PC-3 (cell line): Measurements from ENCODE around the gene KLK13. TPM values are rescaled to one million over a fixed set of nuclear protein-coding genes. Genes with fewer than 3 reads are reported as not detected.
A peak's percentile ranks its signal among the peaks of the same experiment; 100 is the strongest.

Experiments
- ATAC-seq: fragments of 200-7000 bp; cut with Tn5 transposase; 2 replicates; pipeline ENCODE4 v1.9.1; 2020; ENCODE audit warnings: mild to moderate bottlenecking, moderate library complexity
- BruUV-seq: library from RNA; stranded (reverse); fragments of 400-500 nt; replicated peaks from 2 replicates; lab custom pipeline; 2021; lab: Mats Ljungman, UMichigan
- CTCF ChIA-PET: fragments of 300-600 bp; sonication (Branson Sonifier 250); formaldehyde crosslinking; loops from one replicate; lab custom pipeline; 2022; ENCODE audit warnings: antibody characterized with exemption; lab: Charles Lee
- POLR2A ChIA-PET: fragments of 300-600 bp; sonication (Branson Sonifier 250); formaldehyde crosslinking; loops from one replicate; lab custom pipeline; 2022; ENCODE audit warnings: antibody characterized with exemption; ENCODE audit not compliant: unreplicated experiment; lab: Charles Lee
- DNase-seq: peaks from one replicate; pipeline ENCODE4 v3.0.0-alpha.2; 2015
- H2AFZ ChIP-seq: fragments of 300-600 bp; sonication (generic); 2 replicates; pipeline ENCODE4 v1.6.0; 2016; ENCODE audit warnings: antibody characterized with exemption, low read length
- H3F3A ChIP-seq: fragments of 300-600 bp; sonication (generic); one replicate; pipeline ENCODE4 v1.6.0; 2017; ENCODE audit warnings: antibody characterized with exemption, low read length, control low read depth, mild to moderate bottlenecking; ENCODE audit not compliant: unreplicated experiment
- H3K27ac ChIP-seq: fragments of 300-600 bp; sonication (generic); 2 replicates; pipeline ENCODE4 v1.5.1; 2016; ENCODE audit warnings: mild to moderate bottlenecking, low read length
- H3K27me3 ChIP-seq: fragments of 300-600 bp; sonication (generic); 2 replicates; pipeline ENCODE4 v1.6.1; 2016; ENCODE audit warnings: low read length, mixed read lengths
- H3K36me3 ChIP-seq: fragments of 300-600 bp; sonication (generic); 2 replicates; pipeline ENCODE4 v1.6.1; 2016; ENCODE audit warnings: low read depth, mixed run types, low read length, mixed read lengths
- H3K4me1 ChIP-seq: fragments of 300-600 bp; sonication (generic); 2 replicates; pipeline ENCODE4 v1.5.1; 2016; ENCODE audit warnings: low read length; ENCODE audit not compliant: insufficient read depth
- H3K4me2 ChIP-seq: fragments of 300-600 bp; sonication (generic); 2 replicates; pipeline ENCODE4 v1.6.0; 2016; ENCODE audit warnings: low read length
- H3K4me3 ChIP-seq: fragments of 300-600 bp; sonication (generic); 2 replicates; pipeline ENCODE4 v1.5.1; 2016; ENCODE audit warnings: mild to moderate bottlenecking, low read length, mixed read lengths
- H3K79me2 ChIP-seq: fragments of 300-600 bp; sonication (generic); 2 replicates; pipeline ENCODE4 v1.6.1; 2017; ENCODE audit warnings: low read length, mixed read lengths
- H3K9ac ChIP-seq: fragments of 300-600 bp; sonication (generic); 2 replicates; pipeline ENCODE4 v1.6.0; 2016; ENCODE audit warnings: mild to moderate bottlenecking, low read length
- H3K9me2 ChIP-seq: fragments of 300-600 bp; sonication (generic); replicated peaks from 2 replicates; pipeline ENCODE4 v1.6.1; 2016; ENCODE audit warnings: mixed run types, low read length, mixed read lengths
- H3K9me3 ChIP-seq: fragments of 300-600 bp; sonication (generic); 2 replicates; pipeline ENCODE4 v1.6.1; 2016; ENCODE audit warnings: low read length, mixed read lengths
- H4K20me1 ChIP-seq: fragments of 300-600 bp; sonication (generic); 2 replicates; pipeline ENCODE4 v1.6.1; 2016; ENCODE audit warnings: low read length, mixed read lengths
- EZH2 ChIP-seq: fragments of 300-600 bp; sonication (generic); IDR thresholded peaks from one replicate; pipeline ENCODE4 v1.6.1; 2017; ENCODE audit warnings: antibody characterized with exemption, mild to moderate bottlenecking, low read length; ENCODE audit not compliant: unreplicated experiment
- EZH2phosphoT487 ChIP-seq: fragments of 300-600 bp; sonication (generic); IDR thresholded peaks from 2 replicates; pipeline ENCODE4 v1.6.1; 2018; ENCODE audit warnings: mild to moderate bottlenecking, antibody characterized with exemption, low read length, borderline replicate concordance
- intact Hi-C: fragments of 100-400 bp; cut with micrococcal nuclease; formaldehyde crosslinking; loops from 2 replicates; pipeline ENCODE4 v1.9.0; 2023
- total RNA-seq: library from RNA; depleted of rRNA; stranded (reverse); fragments of >200 nt; gene quantifications from 2 replicates; pipeline ENCODE4 v1.2.3, GENCODE V29; 2014
- TF ChIP-seq, protein P1 (sequence below): fragments of 300-600 bp; sonication (generic); conservative IDR thresholded peaks from 2 replicates; pipeline ENCODE4 v1.5.1; 2017; ENCODE audit warnings: antibody characterized with exemption, low read depth, mild to moderate bottlenecking, low read length

KLK13 gene
- total RNA-seq, 1 experiment from 2014 or later: not detected

DNA sequence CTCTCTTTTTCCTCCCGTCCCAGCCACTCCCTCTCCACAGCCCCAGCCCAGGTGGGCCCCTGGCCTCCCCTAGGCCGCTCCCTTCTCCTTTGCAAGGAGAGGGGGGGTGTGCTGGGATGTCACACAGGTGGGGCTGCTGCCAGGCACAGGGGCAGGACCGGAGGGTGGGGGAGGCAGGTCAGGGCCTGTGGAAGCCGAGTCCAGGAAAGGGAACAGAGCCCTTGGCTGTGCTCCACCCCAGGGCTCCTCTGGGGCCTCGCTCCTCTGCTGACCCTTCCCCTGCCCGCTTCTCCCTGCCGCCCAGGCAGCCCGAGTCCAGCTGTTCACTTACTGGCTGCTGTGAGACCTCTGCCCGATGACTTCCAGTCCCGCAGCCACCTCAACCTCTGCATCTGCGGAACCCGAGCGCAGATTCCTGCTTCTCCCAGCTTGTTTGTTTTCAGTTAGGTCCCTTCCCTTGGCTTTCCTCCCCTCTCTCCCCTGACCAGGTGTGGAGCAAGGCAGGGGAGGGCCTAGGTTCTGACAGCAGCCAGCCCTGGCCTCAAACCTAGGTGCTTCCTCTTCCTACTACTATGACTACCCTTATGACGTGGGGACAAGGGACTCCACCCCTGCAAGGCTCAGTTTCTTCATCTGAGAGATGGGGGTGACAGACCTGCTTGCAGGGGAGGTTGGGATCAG is 37.6 kb downstream of the KLK13 start:
- CTCF ChIA-PET: no interaction called here
- no peak for TF ChIP-seq EZH2
- TF ChIP-seq, protein P1, sequence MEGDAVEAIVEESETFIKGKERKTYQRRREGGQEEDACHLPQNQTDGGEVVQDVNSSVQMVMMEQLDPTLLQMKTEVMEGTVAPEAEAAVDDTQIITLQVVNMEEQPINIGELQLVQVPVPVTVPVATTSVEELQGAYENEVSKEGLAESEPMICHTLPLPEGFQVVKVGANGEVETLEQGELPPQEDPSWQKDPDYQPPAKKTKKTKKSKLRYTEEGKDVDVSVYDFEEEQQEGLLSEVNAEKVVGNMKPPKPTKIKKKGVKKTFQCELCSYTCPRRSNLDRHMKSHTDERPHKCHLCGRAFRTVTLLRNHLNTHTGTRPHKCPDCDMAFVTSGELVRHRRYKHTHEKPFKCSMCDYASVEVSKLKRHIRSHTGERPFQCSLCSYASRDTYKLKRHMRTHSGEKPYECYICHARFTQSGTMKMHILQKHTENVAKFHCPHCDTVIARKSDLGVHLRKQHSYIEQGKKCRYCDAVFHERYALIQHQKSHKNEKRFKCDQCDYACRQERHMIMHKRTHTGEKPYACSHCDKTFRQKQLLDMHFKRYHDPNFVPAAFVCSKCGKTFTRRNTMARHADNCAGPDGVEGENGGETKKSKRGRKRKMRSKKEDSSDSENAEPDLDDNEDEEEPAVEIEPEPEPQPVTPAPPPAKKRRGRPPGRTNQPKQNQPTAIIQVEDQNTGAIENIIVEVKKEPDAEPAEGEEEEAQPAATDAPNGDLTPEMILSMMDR: no peak
- no peak for TF ChIP-seq EZH2phosphoT487
- ATAC-seq (no peak), DNase-seq (no peak)
- H2AFZ ChIP-seq: no peak overlapping the region
- H3F3A ChIP-seq: no peaks in the 10 kb centered on the region
- no peaks in the 10 kb centered on the region for H3K4me1 ChIP-seq
- H3K27me3 ChIP-seq: peaks cover 3% of the 10 kb centered on the region; the same call in 1 of the 2 replicates
- H3K36me3 ChIP-seq: no peaks in the 10 kb centered on the region
- no peak overlapping the region for H3K4me2 ChIP-seq
- no peaks in the 10 kb centered on the region for H3K79me2 ChIP-seq
- no peak overlapping the region for H3K27ac ChIP-seq
- POLR2A ChIA-PET: no interaction called here
- no TSS peak for BruUV-seq
- no peaks in the 10 kb centered on the region for H3K9me3 ChIP-seq
- H3K9ac ChIP-seq: no peak overlapping the region
- no peaks in the 10 kb centered on the region for H3K9me2 ChIP-seq
- no peak overlapping the region for H3K4me3 ChIP-seq
- intact Hi-C loops: no loop called here
- no peaks in the 10 kb centered on the region for H4K20me1 ChIP-seq

DNA sequence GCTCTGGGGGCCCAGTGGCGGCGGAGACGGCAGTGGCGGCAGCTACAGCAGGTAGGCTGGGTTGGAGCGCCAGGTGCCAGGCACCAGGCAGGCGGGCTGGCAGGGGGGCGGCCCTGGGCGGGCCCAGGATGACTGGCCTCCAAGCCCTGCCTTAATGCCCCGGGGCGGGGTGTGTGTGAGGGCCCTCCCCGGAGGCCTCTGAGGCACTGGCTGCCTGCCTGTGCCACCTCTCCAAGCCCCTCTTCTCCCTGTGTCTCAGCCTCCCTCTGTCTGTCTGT is 38.4 kb downstream of the KLK13 start, which contains the start of gene KLK11:
TSS of gene KLK11 (minus strand) at position 63 of the 278 bp plus-strand sequence. CDS start 985 bp downstream, outside the sequence.
- TF ChIP-seq, protein P1: no peak
- TF ChIP-seq EZH2phosphoT487: no peak
- TF ChIP-seq EZH2: no peak
- Histone ChIP-seq H3K4me2 (no peak within 1 kb of the TSS), H2AFZ (no peak within 1 kb of the TSS), H3K9ac (no peak within 1 kb of the TSS), H3K27me3 (peaks cover 3% of the 10 kb centered on the region; the same call in 1 of the 2 replicates), H3K79me2 (no peaks in the 10 kb centered on the region), H3K4me1 (peaks cover under 1% of the 10 kb centered on the region), H4K20me1 (no peaks in the 10 kb centered on the region), H3K9me3 (no peaks in the 10 kb centered on the region), H3K9me2 (no peaks in the 10 kb centered on the region), H3K27ac (no peak within 1 kb of the TSS), H3K4me3 (no peak within 1 kb of the TSS), H3F3A (no peaks in the 10 kb centered on the region), H3K36me3 (no peaks in the 10 kb centered on the region)
- DNase-seq: peak; percentile 32
- intact Hi-C loops: no loop called here
- ChIA-PET POLR2A (no interaction called here), CTCF (no interaction called here)
- peak; percentile 33; the same call in 1 of the 2 replicates for ATAC-seq
- BruUV-seq: no TSS peak

DNA sequence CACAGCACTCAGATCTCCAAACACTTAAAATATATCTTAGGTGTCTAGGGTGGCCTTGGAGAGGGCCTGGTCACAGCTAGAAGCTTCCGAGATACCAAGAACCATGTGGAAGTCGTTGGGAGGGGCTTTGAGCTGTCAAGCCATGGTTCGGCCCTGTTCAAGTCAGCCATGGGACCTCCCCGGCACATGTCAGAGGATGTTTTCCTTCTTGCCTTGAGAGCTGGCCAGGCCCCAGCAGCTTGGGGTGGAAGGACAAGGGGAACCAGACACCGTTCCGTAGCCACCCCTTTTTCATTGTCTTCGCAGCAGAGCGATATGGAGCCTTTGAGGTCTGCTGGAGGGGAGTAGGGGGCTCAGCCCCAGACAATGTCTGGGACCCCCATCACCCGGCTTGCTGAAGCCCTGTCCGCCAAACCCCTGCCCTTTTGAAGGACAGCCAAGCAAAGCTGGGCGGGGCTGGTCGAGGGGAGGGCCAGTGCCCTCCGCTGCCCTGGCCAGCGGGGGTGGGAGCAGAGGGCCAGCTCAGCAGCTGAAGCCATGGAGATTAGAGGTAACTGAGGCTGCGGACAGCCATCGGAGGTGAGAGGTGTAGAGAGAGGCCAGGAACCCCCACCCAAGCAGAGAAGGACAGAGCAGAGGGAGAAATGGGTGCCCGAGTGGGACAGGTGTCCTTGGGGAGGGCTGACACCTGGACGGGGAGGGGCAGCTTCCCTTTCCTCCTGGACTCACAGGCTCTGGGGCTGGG is 38.9 kb downstream of the KLK13 start:
- Histone ChIP-seq H3K36me3 (no peaks in the 10 kb centered on the region), H3K4me3 (no peak overlapping the region), H3F3A (no peaks in the 10 kb centered on the region), H3K27me3 (peaks cover 3% of the 10 kb centered on the region; the same call in 1 of the 2 replicates), H4K20me1 (no peaks in the 10 kb centered on the region), H3K79me2 (no peaks in the 10 kb centered on the region), H3K4me1 (peaks cover 5% of the 10 kb centered on the region), H3K9me2 (no peaks in the 10 kb centered on the region), H3K27ac (no peak overlapping the region), H3K9ac (no peak overlapping the region), H2AFZ (no peak overlapping the region), H3K4me2 (no peak overlapping the region), H3K9me3 (no peaks in the 10 kb centered on the region)
- ATAC-seq (no peak), DNase-seq (no peak)
- ChIA-PET POLR2A (no interaction called here), CTCF (no interaction called here)
- TF ChIP-seq EZH2phosphoT487 (no peak), EZH2 (no peak)
- TF ChIP-seq, protein P1: no peak
- no TSS peak for BruUV-seq
- intact Hi-C loops: no loop called here
